GM12873 (cell line): ENCODE data around the gene DUSP6.

Experiments
- CTCF ChIP-seq: IDR thresholded peaks from 2 replicates; pipeline ENCODE4 v1.5.1; 2012; ENCODE audit warnings: low read depth, mild to moderate bottlenecking, moderate library complexity, low read length, control low read depth; ENCODE audit not compliant: insufficient read depth; ENCODE audit errors: missing control alignments

Gene DUSP6

DNA sequence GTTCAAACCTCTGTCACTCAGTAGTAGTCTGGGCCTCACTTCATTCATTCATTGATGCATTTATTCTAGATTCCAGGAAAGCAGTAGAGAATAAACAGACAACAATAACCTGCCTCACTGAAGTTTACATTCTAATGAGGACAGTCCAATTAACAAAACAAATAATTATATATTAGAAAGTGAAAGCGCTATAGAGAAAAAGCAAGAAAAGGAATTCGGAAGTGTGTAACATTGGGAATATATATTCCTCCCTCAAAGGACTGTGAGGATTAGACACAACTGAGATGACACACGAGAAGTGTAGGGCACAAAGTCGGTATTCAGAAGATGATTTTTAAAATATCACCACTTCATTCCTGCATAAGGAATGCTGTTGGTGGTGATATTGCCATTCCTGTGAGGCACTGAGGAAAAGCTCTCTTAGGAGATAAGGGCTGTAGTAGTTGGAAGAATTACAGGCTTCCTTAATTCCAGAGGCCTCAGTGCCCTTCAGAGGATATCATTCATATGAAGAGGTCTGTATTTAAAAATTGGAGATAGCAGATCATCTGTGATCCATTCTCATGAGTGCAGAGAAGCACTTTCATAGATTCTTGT lies 3.9 kb upstream of the DUSP6 start:
- no peak for TF ChIP-seq CTCF

DNA sequence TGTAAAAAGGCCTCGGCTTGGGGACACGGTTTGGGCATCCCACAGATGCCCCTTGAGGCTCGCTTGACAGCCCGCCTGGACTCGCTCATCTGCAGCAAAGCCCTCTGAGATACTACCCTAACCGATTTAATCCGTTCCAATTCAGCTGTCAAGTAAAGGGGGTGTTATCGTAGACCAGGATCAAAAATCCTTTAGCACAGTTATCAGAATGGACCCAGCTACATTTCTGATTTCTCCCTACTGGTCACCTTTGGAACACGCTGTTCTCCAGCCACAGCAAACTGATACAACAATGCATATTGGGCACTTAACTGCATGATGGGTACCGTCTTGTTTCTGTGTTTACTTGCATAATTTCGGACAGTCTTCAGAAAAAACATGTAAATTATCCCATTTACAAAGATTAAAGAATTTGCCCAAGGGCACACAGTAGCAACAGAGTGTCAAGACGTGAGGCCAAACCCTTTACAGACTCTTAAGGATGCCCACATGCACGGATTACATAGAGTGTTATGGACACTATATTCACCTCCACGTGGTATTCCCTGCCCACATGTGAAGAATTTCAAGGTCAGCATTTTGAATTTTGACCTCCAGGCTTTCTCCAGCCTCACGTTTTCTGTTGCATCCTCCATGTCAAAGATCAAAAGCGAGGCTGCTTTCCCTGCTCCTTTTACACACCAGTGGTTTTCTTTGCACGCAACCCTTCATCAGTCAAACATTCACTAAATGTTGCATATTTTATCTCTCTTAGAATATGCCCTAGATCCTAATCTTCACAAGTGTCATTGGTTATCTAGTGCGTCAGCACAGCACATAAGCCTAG lies 3.2 kb upstream of the DUSP6 start:
- TF ChIP-seq CTCF = no peak

DNA sequence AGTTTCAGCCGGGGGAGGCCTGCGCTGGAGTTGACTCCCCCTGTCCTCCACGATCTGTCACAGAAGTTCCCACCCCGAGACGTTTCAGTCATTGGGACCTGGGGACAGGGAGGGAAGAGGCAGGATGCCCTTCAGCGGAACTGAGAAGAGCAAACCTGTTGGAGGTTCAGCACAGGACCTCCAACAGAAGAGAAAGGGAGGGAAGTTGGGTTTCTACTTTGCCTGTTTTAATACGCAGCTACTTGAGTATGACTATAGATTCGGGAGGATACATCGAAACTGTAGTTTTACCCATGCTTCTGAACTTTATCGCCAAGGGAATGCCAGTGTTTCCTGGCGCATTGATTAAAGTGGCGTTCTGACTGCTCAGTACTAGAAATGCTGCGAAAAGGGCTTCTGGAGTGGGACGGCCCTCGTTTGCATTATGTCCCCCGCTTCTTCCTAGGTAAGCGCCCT lies 2.3 kb upstream of the DUSP6 start:
- TF ChIP-seq CTCF = no peak

DNA sequence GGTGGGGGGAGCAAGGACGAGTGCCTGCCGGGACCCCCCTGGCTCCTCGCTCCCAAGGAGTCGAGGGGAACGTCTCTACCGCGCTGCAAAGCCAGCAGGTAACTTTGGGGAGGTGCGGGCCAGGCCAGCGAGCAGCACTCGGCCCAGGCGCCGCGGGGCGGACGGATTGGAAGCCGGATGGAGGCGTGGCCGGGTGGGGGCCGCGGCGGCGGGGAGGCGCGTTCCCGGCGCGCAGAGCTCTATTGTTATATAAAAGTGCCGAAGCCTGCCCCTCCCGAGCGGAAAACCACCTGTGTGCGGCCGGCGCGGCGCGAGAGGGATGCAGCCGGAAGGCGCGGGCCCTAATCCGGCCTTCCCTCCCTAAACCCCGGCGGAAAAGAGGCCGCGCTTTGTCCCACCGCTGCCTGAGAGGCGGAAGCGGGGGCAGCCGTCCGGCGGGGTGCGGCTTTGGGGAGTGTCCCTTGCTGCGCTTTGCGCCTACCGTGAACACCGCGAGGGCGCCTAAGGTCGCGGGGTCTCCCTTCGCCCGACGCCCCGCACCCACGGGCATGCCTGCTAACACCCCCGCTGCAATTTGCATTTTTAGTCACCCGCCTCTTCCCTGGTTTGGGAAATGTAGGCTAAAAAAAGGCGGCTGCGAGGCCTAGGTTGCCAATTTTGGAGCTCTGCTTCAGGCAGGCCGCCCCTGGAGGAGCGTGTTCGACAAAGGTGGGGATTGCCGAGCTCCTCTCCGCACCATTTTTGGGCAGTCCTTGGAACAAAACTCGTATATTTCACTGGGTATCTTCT lies 1.7 kb upstream of the DUSP6 start:
- TF ChIP-seq CTCF = no peak

DNA sequence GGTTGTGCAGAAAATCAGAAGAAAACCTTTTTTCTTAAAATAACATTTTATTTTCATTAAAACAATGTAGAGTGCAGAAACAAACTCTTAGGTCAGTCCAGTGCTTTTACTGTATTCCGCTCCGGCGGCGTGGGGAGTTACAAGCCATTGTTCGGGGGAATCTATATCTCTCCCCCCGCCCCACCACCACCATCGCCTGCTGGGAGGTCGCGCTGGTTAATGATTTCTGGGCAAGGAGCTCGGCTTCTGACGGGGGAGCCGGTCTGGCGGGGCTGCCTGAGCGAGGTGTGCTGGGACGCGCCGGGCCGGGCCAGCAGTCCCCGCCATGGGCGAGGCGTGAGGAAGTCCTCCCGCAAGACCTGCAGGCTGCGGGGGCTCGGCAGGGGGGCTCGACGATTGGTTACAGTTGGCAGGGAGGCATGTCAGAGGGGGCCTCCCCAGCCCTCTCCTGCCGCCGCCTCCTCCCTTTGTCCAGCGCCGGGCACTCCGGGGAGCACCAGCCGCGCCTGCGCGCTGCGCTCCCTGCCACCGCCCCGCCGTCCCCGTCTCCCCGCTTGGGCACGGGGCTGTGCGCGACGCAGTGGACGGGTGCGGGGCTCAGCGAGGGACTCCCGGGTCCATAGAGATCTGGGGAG lies 1.0 kb upstream of the DUSP6 start:
- no peak for TF ChIP-seq CTCF

GRCh38 chr12:89352242-89352491 lies 134 bp downstream of the DUSP6 start:
- TF ChIP-seq CTCF = no peak
